ENCODE data around the gene ST7. TPM values are rescaled to one million over a fixed set of nuclear protein-coding genes. Genes with fewer than 3 reads are reported as not detected.

The ST7 gene
- total RNA-seq, 1 experiment from 2014 or later: 12.9 TPM

DNA sequence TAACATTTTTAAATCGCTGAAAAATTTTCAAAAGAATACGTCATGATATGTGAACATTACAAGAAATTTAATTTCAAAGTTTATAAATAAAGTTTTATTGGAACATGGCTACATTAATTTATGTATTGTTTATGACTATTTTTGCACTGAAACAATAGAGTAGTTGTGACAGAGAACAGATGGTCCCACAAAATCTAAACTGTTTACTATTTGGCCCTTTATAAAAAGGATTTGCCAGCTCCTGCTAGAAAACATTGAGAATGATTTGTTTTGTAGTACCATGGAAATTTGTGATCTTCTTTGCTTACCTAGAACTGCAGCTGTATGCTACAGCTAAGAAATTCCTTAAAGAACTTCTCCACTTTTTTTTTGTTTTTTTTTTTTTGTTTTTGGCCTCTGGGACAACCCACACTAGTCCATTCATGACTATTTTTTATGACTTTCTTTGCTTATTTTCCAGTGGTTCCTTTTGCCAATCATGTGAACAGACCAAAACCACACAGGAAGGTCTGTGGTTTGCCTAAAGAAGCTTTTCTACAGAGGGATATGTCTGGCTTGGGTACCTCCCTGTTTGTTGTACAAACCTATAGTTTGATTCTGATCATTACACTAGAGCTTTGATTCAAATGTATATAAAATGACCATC, 55.7 kb downstream of the ST7 start:
- peak; percentile 62 for DNase-seq (ENCODE audit: low spot score)

DNA sequence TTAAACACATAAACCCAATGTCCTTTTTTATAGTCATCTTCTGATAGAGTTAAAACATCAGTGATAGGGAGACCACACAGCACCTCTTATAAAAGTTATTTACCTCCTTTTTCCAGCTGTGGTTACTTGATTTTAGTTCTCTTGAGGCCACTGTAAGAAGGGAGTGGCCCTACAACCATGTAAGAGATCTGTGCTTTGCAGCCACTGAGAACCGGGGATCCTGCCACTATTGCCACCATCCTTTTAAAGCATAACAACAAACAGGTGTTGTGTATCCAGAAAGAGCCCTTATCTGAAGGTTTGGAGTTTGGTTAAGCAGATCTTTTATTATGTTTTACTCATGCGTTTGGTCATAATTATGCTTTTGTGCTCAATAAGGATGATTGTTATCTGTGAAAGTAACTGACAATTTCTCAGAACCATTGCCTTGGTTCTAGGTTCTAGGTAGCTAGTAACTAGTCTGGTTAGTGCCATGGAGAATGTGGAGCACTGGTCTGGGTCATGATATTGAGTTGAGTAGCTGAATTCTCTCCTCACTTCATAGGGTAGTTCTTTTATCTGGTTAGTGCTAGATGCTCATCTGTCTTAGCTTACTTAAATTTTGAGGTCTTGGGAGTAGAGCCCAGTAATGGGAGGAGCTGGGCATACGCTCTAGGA, 56.5 kb downstream of the ST7 start:
- DNase-seq (ENCODE audit: low spot score): no peak

DNA sequence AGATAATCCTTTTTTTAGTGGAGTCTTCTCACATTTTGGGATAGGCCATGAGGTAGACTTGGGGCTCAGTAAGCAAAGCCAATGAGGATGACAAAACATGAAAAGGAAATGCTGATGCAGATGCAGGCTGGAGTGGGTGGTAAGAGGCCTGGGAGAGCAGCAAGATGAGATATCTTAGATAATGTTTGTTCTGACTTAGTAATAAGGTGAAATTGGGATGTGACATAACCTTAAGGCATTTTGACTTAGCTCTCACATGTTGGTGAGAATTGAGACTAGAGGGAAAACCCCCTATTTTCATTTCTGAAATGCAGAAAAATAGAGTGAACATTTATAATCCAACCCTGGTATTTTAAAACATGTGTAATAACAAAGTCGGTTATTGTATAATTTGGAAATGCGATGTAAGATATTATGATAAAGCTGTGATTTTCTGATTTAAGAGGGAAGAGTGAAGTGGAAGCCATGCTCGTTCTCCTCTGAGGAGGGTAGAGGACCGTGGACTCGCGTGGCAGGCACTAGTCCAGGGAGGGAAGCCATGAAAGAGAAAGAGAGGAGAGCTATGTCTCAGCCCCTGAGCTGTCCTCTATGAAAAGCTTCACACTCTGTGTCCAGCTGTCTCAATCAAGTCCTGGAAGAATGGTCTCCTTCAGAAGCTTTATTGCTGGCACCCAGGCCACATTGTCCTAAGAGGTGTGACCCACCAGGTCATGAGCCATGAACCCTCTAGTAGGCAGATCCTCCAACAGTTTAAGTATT, 57.3 kb downstream of the ST7 start:
- no peak for DNase-seq (ENCODE audit: low spot score)

DNA sequence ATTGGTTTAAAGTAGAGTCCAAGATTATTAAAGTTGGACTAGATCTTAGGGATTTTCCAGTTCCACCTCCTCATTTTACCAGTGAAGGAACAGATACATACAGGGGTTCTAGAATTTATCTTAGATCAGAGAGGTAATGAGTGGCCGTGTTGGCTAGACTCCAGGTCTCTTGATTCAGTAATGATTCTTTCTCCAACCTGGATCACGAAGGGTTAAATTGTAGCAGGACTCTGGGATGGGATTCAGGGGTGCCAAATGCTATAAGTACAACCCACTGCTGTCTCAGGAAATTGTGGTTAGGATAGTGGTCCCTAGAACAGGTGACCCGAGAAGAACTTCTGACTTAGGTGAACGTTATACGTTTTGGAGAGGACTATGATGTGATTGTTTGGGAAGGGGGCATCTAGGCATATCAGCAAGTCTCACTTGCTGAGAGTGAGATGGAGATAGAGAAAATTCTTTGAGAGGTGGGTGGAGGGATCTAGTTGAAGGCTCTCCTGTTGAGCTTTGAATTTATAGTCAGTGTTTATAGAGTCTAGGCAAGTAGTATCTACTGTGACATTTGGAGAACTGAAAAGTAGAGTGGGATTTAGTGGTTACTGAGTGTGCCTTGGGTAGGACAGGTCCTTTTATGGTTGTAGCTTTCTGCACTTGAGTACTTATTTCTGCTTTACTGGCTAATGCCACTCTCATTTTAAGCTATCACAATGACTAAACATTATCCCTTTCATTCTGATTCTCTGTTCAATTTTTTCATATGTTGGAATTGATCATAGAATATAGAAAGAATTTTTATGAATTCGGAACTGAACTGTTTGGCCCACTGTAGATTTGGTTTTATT, 58.3 kb downstream of the ST7 start:
- no peak for DNase-seq (ENCODE audit: low spot score)

DNA sequence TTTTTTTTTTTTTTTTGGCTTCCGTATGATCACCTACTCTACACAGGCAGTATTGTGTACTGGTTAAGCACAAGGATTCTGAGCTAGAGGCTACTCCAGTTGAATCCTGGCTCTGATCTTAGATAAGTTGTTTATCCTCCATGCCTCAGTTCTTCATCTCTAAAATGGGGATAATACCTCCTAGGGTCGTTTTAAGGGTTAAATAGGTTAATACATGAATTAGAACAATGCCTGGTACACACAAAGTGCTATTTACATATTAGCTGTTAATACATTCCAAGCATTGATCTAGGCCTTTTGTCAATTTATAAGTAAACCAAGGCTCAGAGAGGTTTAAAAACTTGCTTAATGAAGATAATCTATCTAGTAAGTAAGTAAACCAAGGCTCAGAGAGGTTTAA, 59.0 kb downstream of the ST7 start:
- DNase-seq (ENCODE audit: low spot score): no peak

DNA sequence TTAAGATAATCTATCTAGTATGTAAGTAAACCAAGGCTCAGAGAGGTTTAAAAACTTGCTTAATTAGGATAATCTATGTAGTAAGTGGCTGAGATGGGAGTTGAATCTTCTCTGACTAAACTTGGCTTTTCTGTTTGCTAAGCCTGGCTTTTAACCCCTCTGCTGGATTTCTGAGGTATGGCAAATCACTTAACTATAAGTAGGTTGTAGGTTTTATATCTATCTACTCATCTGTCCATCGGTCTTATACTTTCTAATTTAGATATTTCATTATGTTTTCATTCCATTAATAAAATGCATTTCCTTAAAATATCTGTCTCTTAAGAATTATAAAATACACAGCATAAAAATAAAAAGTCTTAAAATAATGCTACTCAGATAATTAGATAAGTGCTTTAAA, 59.4 kb downstream of the ST7 start:
- DNase-seq (ENCODE audit: low spot score): no peak

DNA sequence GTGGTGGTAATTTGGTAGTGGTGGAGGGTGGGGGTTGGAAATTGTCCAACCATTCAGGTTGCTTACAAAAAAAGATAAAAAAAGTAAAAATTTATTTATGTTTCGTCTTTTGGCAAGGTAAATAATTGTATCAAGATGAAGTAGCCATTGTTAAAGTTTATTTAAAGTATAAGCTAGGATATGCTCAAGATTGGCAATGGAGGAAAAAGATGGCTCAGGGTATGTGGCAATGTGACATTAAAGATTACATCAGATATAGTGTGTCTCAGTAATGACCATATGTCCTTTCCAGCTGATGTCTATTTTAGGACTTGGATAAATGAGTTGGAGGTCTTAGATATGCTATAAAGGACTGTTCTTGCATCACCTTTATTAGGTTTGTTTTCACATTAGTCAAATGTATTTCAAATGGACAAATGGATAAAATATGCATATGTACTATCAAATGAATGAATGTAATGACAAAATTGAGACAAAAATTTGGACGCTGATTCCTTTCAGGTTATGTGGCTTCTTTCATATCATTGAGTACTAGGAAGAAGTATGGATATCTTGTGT, 60.9 kb downstream of the ST7 start:
- DNase-seq (ENCODE audit: low spot score): no peak

DNA sequence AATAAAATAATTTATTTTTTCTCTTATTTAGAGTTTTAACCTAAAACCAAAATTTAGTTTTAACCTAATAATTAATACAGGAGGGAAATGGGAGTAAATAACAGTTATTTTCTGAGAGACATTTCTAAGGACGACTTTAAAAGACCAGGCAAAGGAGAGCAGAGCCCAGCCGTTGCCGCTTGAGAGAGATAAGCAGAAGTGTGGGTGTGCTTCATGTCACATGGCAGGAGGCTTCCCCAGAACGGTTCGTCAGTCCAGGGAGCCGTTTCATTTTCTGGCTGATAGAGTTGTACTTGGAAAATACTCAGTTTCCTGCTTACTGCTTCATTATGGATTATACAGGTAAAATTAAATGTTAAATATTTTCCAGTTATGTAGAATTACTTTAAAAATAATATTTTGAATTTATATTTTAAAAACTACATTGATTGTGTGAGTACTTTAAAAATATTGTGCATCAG, 61.4 kb downstream of the ST7 start:
- DNase-seq (ENCODE audit: low spot score): peak; percentile 33

DNA sequence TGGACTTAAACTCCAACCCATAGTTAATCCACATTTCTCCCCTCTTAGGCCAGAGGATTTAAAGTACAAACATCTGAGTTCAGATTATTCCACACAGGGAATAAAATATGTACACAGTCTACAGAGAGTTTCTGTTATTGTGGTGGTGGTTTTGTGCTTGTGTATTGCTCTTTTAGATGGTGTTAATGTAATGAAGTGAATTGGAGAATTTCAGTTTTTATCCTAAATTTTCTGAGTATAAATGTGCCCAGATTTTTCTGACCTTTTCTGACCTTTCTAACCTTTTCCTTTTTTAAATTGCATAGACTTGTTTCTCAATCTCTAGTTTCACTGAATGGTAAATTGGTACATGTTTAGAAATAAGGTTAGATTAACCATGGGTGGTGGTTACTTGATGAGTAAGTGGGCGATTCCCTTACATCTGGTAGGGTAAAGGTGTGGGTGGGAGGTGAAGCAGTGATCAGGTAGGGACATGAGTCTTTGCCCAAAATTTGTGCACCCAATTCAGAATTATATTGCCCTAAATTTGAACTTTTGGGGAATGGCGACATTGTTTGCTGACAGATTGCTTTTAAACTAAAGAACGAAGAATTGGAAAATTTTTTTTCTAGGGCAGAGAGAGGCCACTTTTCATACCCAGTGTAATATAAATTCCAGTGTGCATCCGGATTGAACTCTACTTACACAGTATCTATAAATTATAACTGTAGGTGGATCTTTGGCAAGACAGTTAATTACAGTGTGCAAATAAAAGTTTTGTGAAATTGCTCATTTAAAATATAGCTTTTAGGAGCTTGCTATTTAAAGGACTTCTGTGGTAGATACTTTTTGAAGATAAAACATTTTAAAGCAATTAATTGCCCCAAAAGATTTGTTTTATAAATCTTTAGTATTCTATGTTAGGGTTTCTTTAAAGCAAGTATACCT, 62.2 kb downstream of the ST7 start:
- DNase-seq (ENCODE audit: low spot score): no peak

DNA sequence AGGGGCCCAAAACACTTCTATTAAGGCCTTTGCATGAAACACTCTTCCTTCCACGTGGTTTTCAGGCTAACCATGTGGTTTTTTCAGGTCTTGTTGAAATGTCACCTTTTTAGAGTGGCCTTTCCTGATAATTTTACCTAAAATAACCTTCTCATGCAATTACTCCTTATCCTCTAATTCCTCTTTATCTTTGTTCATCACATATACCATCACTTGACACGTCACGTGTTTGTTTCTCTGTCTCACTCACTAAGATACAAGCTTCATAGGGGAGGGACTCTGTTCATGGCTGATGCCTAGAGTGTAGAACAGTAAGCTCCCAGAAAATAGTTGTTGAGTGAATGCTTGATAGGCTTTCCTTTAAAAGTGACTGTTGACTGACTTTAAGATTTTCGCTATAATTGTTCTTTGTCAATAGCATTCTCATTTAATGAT, 63.7 kb downstream of the ST7 start:
- no peak for DNase-seq (ENCODE audit: low spot score)

DNA sequence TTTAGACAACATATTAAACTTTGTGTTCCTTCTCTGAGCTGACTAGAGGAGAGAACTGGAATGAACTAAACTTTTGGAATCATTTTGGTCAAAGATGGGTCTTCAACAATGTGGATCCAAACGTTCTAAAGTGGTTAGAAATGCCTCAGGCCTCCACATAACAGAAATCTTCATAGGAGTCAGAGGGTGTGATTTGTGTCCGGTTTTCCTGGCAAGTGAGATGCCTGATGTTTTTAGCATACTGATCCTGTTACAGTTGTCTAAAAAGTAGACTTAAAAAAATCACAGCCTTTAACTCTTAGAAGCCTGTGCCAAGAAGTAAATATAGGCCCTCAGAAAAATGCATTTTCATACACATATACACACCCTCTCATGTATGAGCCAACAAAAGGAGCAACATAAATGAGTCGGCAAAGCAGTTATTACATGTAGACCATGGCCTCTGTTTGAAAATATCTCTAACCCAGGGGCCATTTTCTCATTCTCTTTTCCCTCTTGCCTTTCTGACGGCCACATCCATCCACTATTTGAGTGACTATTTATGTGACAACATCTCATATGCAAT, 64.5 kb downstream of the ST7 start:
- DNase-seq (ENCODE audit: low spot score): no peak

DNA sequence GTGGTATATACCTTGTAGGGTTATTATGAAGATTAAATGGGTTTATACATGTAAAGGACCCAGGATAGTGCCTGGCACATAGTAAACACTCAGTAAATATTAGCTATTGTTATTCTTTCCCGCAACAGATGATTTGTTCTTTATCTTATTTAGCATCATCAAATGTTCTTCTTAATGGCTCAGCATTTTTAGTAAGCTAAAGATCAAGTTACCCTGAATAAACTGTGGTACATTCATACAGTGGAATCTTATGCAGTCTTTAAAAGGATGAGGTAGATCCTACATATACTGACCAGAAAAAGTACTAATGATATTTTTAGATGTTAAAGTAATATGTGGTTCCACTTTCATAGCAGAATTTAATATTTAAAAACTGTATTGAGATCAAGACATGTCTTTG, 65.4 kb downstream of the ST7 start:
- no peak for DNase-seq (ENCODE audit: low spot score)

DNA sequence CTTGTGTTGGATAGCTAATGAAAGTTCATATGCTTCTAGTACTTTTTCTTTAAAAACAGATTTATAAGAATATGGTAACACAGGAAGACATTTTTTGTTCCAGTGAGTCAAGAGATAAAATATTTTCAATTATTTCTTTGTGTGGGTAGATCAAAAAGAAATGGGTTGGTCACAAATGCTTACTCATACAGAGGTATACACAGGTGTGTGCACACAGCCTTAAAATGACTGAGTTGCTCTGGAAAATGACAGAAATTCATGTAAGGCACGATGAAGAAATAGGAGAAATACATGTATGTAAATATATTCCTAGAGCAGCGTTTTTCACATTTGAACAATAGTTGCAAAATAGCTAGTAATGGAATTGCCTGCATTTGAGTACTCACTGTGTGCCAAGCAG, 66.0 kb downstream of the ST7 start:
- no peak for DNase-seq (ENCODE audit: low spot score)

DNA sequence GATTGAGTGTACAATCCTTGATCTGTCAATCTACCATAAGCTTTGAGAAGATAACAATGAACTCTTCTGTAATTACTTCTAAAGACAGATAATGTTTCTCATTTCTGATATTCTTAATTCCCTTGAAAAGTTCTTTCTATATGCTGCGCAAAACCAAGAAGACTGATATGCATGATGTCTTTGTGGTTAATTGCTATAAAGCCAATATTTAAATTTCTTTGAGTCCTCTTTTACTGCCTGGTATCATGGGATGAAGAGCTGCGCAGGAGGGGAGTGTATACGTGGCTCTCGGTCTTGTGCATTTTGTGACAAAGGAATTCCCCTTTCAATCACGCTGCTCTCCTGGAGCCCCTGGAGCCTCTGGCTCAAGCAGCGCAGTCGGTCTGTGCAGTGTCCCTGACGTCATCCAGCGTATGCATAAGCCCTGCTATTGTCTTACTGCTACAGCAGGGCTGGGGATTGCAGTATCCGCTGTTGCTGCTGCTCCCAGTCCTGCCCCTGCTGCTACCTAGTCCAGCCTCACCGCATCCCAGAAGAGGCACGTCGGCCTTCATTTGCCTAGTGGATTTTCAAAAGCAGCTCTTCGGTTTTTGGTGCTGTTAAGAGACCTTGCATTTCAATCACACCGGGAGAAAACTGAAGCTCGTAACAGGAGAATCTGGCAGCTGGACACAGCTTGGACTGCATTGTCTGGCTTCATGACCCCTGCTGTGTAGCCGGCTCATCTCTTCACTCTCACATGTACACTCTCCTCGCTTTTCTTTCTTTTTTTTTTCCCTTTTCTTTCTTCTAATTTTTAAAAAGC, 66.7 kb downstream of the ST7 start:
- peak; percentile 87 for DNase-seq (ENCODE audit: low spot score)

DNA sequence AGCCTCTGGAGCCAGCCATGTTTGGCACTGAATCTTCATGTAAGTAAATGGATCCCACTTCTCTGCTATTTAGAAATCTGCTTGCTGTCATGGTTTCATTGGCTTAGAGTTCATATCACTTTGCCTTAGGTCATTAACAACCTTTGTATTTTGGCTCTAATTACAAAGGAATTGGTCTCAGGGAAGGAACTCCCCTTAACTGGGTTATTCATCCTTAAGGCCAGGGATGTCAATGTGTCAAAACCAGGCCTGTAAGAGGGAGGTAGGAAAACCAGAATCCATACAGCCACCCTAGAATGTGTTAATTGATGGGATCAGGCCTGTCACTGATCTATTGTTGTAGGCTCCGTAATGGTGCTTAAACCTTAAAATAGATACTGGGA, 67.3 kb downstream of the ST7 start:
- no peak for DNase-seq (ENCODE audit: low spot score)

DNA sequence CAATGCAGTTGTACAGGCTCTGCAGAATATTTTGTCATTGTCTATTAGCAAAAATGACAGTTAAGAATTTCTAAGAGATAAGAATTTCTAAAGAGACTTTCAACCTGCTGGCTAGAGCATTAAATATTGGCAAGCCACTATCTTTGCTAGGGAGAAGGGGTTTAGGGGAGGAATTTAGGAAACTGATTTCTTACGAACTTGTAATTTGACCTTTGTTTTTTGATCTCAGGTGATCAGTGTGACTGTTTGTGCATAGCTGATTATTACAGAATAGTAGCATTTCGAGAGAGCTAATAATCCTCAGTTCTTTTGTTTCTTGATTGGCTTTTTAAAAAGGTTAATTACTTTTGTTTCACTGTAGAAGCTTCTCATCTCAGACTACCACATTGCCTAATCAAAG, 68.1 kb downstream of the ST7 start:
- no peak for DNase-seq (ENCODE audit: low spot score)

DNA sequence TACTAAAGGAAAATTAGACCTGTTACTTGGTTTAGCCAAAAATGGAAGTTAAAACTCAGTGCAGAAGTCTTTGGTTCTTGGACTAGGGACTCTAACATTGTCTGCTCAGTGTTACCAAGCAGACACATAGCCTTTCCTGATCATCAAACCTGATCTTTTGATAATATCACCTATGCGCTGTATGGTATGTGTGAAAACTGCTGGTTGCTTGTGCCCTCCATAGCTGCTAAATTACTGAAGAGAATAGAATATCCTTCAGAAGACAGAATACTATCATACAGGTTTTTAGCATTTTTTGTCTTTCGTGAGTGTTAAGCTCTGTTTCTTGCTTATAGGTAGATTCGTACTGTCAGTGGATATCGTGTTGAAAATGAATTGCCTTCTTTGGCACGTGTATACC, 68.7 kb downstream of the ST7 start:
- no peak for DNase-seq (ENCODE audit: low spot score)

DNA sequence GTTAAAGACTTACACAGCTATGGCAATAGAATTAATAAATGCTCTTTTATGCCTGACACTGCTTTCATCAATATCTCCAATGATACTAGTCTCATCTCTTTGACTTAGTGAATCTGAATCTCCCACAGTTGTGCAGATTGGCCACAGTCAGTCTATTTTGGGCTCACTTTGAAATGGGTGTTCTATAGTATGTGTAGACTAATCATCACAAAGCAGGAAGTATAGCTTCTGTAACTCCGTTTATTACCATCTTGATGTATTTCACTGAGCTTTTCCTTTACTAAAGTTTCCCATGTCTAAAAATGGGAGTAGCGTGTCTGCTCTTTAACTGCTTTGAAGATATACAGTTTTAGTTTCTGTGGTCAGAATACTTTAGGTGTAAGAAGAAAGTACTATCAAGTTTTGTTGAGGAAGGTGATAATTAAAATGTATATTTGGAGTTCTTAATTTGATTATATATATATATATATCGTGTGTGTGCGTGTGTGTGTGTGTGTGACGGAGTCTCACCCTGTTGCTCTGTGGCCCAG, 70.1 kb downstream of the ST7 start:
- DNase-seq (ENCODE audit: low spot score): no peak

DNA sequence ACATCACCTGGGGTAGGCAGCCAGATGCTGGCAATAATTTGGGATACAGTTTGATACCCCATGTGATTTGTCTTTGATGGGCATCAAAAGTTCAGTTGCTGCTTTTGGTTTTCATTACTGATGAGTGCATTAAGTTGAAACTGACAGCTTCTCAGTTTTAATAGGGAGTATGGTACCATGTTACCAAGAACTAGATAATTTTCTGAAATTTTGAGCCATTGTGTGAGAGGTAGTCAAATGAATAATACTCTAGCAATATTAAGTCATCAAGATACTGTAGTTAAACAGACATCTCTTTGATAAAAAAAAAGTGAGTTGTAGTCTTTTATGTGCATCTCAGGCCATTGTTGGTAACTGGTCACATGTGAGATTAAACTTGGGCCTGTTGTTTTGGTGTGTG, 71.5 kb downstream of the ST7 start:
- no peak for DNase-seq (ENCODE audit: low spot score)
